Body of pancreas (tissue), 4 donors: ENCODE data around the gene CNP. TPM values are rescaled to one million over a fixed set of nuclear protein-coding genes. Genes with fewer than 3 reads are reported as not detected.
"Not testable (repeated sequence)": the region's sequence is repeated elsewhere in the genome, so short reads cannot be mapped to it uniquely, and the experiment has no call there.

Experiments
- ATAC-seq: fragments of 150-250 bp; one replicate; pipeline ENCODE4 v1.9.1; 2016
- DNase-seq, 4 donors: peaks; one replicate each; pipeline ENCODE4 v3.0.0-alpha.2; 2019
- H3K27ac ChIP-seq, 4 donors: fragments of 200-600 bp; sonication (generic); 1 replicate in 3 of 4; 2 replicates in 1 of 4; pipeline versions ENCODE4 v1.5.1 to v1.6.1; 2016 to 2019; ENCODE audit warnings: mild to moderate bottlenecking in 1 of 4, mixed read lengths in 1 of 4, moderate library complexity in 1 of 4
- H3K27me3 ChIP-seq, 2 donors: fragments of 200-600 bp; sonication (generic); one replicate each; pipeline ENCODE4 v1.6.0; 2016; ENCODE audit warnings: mild to moderate bottlenecking in 1 of 2
- H3K36me3 ChIP-seq, 2 donors: fragments of 200-600 bp; sonication (generic); replicated peaks in 1 of 2; 2 replicates each; pipeline ENCODE4 v1.5.1; 2016; ENCODE audit warnings: low read depth in 2 of 2; ENCODE audit not compliant: insufficient read depth in 1 of 2
- H3K4me1 ChIP-seq: fragments of 200-600 bp; sonication (generic); one replicate; pipeline ENCODE4 v1.6.0; 2016
- H3K4me3 ChIP-seq, 2 donors: fragments of 200-600 bp; sonication (generic); 1 replicate in 1 of 2; 2 replicates in 1 of 2; pipeline ENCODE4 v1.5.1; 2016 to 2019
- H3K9me3 ChIP-seq, 3 donors: fragments of 200-600 bp; sonication (generic); 1 replicate in 2 of 3; 2 replicates in 1 of 3; pipeline ENCODE4 v1.5.1; 2016
- POLR2A ChIP-seq, 3 donors: fragments of 450-650 bp; IDR thresholded peaks; one replicate each; pipeline ENCODE4 v1.6.1; 2016; ENCODE audit warnings: antibody characterized with exemption in 3 of 3, mild to moderate bottlenecking in 2 of 3
- WGBS, 2 donors: methylation state at CpG; one replicate each; pipeline ENCODE4 v1.1.5; 2017; 5-methylcytosine and 5-hydroxymethylcytosine counted together
- intact Hi-C: fragments of 100-400 bp; cut with DNase I; formaldehyde crosslinking; loops from one replicate; pipeline ENCODE4 v1.15.1; 2023
- total RNA-seq, 2 donors: library from RNA; depleted of rRNA; stranded (reverse); fragments of >200 nt; gene quantifications; one replicate each; pipeline ENCODE4 v1.1.0, GENCODE V29; 2016
- TF ChIP-seq, protein P1 (sequence below), 7 experiments: fragments of 450-650 bp in 4 of 7; fragments of 200-600 bp in 3 of 7; sonication (generic) in 3 of 7; IDR thresholded peaks; one replicate each; pipeline ENCODE4 v1.5.1; 2016 to 2019; ENCODE audit warnings: antibody characterized with exemption in 7 of 7

The CNP gene
- total RNA-seq, 2 donors from 2014 or later: 36.3 to 70.2 TPM

DNA sequence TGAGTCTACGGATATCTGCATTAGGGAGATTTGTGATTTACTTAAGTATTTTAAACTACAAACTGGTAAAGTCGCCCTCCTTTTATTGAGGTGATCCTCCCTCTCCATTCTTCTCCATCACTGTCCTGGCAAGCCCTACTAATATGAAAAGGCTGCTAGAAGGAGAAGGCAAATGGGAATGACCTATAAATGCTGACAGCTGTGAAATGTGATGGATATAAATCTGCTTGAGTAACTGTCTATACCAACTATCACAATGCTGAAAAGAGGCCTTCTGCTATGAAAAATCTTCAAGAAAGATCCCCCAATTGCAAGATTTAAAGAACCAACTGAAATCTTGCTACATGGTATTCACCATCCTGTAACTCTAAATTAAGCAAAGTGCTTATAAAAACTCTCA is 35.1 kb downstream of the CNP start:
- DNase-seq: no peak
- H3K9me3 ChIP-seq: no peaks in the 10 kb centered on the region
- H3K4me1 ChIP-seq: peaks cover 7% of the 10 kb centered on the region
- 79 to 84% methylated on average over 2 of the region's 2 CpGs for WGBS, 2 donors
- H3K4me3 ChIP-seq: no peak overlapping the region
- H3K27me3 ChIP-seq: no peaks in the 10 kb centered on the region
- TF ChIP-seq POLR2A (IDR thresholded peaks at IDR 0.05): no peak
- TF ChIP-seq, protein P1, sequence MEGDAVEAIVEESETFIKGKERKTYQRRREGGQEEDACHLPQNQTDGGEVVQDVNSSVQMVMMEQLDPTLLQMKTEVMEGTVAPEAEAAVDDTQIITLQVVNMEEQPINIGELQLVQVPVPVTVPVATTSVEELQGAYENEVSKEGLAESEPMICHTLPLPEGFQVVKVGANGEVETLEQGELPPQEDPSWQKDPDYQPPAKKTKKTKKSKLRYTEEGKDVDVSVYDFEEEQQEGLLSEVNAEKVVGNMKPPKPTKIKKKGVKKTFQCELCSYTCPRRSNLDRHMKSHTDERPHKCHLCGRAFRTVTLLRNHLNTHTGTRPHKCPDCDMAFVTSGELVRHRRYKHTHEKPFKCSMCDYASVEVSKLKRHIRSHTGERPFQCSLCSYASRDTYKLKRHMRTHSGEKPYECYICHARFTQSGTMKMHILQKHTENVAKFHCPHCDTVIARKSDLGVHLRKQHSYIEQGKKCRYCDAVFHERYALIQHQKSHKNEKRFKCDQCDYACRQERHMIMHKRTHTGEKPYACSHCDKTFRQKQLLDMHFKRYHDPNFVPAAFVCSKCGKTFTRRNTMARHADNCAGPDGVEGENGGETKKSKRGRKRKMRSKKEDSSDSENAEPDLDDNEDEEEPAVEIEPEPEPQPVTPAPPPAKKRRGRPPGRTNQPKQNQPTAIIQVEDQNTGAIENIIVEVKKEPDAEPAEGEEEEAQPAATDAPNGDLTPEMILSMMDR (IDR thresholded peaks at IDR 0.05): no peak
- intact Hi-C loops: no loop called here
- no peak overlapping the region for H3K27ac ChIP-seq
- H3K36me3 ChIP-seq: peaks cover 10 to 17% of the 10 kb centered on the region in 2 donors
- no peak for ATAC-seq

GRCh38 chr17:42002175-42002791 is 35.7 kb downstream of the CNP start:
- intact Hi-C loops: no loop called here
- no peak overlapping the region for H3K27ac ChIP-seq
- peaks cover 10 to 13% of the 10 kb centered on the region in 2 donors for H3K36me3 ChIP-seq
- 79 to 82% methylated on average over 7 of the region's 7 CpGs for WGBS, 2 donors
- TF ChIP-seq, protein P1 (IDR thresholded peaks at IDR 0.05): no peak
- no peak for TF ChIP-seq POLR2A (IDR thresholded peaks at IDR 0.05)
- no peak for DNase-seq
- H3K4me1 ChIP-seq: peaks cover 10% of the 10 kb centered on the region
- H3K27me3 ChIP-seq: no peaks in the 10 kb centered on the region
- H3K9me3 ChIP-seq: no peaks in the 10 kb centered on the region
- ATAC-seq: no peak
- H3K4me3 ChIP-seq: no peak overlapping the region

DNA sequence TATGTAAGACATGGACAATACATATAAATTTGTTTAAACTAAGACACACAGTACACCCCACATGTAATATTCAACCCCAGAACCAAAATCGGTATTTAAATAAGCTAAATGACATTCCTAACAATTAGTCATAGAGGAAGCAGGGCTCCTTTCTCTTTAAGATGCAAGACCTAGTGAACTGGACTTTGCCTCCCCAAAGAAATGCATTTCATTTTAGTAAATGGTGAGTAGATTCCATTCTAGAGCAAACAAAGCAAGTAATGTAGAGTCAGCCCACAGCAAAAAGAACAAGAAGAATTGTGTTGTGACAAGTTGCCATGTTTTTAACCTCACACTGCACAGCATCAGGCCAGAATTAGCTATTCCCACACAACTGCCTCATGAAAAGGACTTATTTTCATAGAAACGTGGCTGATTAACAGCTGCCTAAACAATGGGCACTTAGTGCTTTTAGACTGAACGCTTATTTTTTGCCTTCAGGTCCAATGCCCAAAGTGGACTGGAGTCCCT is 36.3 kb downstream of the CNP start:
- ATAC-seq: no peak
- Histone ChIP-seq H3K27me3 (no peaks in the 10 kb centered on the region), H3K4me1 (peaks cover 11% of the 10 kb centered on the region), H3K27ac (peak overlapping the region in 1 of 4 donors; percentile 30), H3K9me3 (no peaks in the 10 kb centered on the region), H3K4me3 (no peak overlapping the region), H3K36me3 (peaks cover 5 to 7% of the 10 kb centered on the region in 2 donors)
- TF ChIP-seq POLR2A (IDR thresholded peaks at IDR 0.05): no peak
- TF ChIP-seq, protein P1 (IDR thresholded peaks at IDR 0.05): no peak
- 33 to 37% methylated on average over 3 of the region's 3 CpGs for WGBS, 2 donors
- intact Hi-C loops: no loop called here
- DNase-seq: no peak

DNA sequence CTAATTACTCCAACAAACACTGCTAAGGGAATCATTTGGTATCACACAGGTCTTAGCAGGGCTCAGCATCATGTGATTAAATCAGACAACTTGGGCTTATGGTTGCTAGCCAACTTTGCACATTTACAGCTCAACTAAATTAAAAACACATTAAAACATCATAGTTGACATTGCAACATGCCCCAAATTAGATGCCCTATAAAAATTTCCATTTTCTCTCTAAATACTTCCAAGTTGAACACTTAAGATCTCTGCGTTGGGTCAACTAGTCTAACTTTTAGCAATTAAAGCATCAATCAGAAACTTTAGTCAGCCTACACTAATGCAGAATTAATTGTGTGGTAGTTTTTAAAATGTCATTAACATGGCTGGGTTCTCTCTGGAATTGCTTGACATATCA is 38.6 kb downstream of the CNP start:
- DNase-seq (no peak), ATAC-seq (no peak)
- intact Hi-C loops: no loop called here
- WGBS, 2 donors: 87 to 88% methylated on average over 1 of the region's 1 CpG
- Histone ChIP-seq H3K4me3 (no peak overlapping the region), H3K9me3 (no peaks in the 10 kb centered on the region), H3K36me3 (no peaks in the 10 kb centered on the region), H3K27me3 (no peaks in the 10 kb centered on the region), H3K27ac (no peak overlapping the region), H3K4me1 (peaks cover 11% of the 10 kb centered on the region)
- TF ChIP-seq, protein P1 (IDR thresholded peaks at IDR 0.05): no peak
- TF ChIP-seq POLR2A (IDR thresholded peaks at IDR 0.05): no peak

DNA sequence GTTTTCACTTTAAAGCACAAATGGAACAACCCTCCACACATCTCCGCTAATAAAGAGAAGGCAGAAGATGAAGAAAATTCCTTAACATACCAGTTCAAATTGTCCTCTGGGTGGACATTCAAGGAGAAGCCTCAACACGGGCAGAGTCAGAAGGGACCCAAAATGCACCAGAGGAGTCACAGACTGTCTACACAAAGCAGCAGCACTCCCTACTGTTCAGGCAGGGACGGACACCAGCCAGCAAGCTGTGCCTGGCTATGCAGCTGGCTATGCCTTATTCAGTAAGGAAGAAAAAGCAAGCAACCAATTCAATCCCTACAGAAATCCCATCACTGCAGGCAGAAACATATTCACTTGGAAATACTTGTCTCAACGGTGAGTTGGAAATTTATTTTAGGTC is 42.6 kb downstream of the CNP start:
- H3K4me3 ChIP-seq: no peak overlapping the region
- 73 to 82% methylated on average over 4 of the region's 4 CpGs for WGBS, 2 donors
- H3K9me3 ChIP-seq: no peaks in the 10 kb centered on the region
- peaks cover 21% of the 10 kb centered on the region for H3K4me1 ChIP-seq
- ATAC-seq: no peak
- no peaks in the 10 kb centered on the region for H3K27me3 ChIP-seq
- H3K27ac ChIP-seq: no peak overlapping the region
- no peak for TF ChIP-seq POLR2A (IDR thresholded peaks at IDR 0.05)
- intact Hi-C loops: no loop called here
- no peak for DNase-seq
- H3K36me3 ChIP-seq: no peaks in the 10 kb centered on the region

DNA sequence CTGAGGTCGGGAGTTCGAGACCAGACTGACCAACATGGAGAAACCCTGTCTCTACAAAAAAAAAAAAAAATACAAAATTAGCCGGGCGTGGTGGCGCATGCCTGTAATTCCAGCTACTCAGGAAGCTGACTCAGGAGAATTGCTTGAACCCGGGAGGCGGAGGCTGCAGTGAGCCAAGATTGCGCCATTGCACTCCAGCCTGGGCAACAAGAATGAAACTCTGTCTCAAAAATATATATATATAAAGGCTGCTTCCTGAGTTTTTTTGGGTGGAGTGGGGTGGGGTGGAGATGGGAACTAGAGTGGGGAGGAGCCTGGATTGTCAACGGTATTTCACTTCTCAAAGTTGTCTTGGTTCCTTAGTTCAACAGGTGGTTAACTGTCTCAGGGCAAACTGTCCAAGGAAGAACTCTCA is 43.7 kb downstream of the CNP start:
- DNase-seq: peak in 1 of 4 donors; percentile 44
- H3K27ac ChIP-seq, H3K27me3 ChIP-seq, ATAC-seq, H3K36me3 ChIP-seq, H3K9me3 ChIP-seq, H3K4me3 ChIP-seq, intact Hi-C loops: not testable (repeated sequence)
- H3K4me1 ChIP-seq: peaks cover 31% of the 10 kb centered on the region
- WGBS, 2 donors: 58 to 70% methylated on average over 9 of the region's 9 CpGs
